HepG2 (cell line): ENCODE results near the gene BCAS3. TPM values are rescaled to one million over a fixed set of nuclear protein-coding genes. Genes with fewer than 3 reads are reported as not detected.

Experiments used
- CREM ChIP-seq, 2 experiments: sonication (generic) in 1 of 2; formaldehyde crosslinking in 1 of 2; IDR thresholded peaks; 2 replicates each; pipeline versions ENCODE4 v1.4.0 to v1.6.1; 2016 to 2020; ENCODE audit warnings: antibody characterized with exemption in 1 of 2, mild to moderate bottlenecking in 1 of 2, missing genetic modification reagents in 1 of 2
- HNF4A ChIP-seq: sonication (generic); formaldehyde crosslinking; IDR thresholded peaks from 2 replicates; pipeline ENCODE4 v1.4.0; 2020; ENCODE audit warnings: missing genetic modification reagents
- JDP2 ChIP-seq: sonication (generic); formaldehyde crosslinking; IDR thresholded peaks from 2 replicates; pipeline ENCODE4 v1.8.1; 2022; ENCODE audit warnings: missing genetic modification reagents, borderline replicate concordance
- JUNB ChIP-seq: sonication (generic); formaldehyde crosslinking; IDR thresholded peaks from 2 replicates; pipeline ENCODE4 v1.8.0; 2022; ENCODE audit warnings: missing genetic modification reagents, mild to moderate bottlenecking, borderline replicate concordance
- KDM1A ChIP-seq: IDR thresholded peaks from 2 replicates; pipeline ENCODE4 v1.6.1; 2016; ENCODE audit warnings: missing compliant biosample characterization
- NCOA1 ChIP-seq: sonication (generic); formaldehyde crosslinking; IDR thresholded peaks from 2 replicates; pipeline ENCODE4 v1.9.0; 2021; ENCODE audit warnings: missing genetic modification reagents
- NPAS2 ChIP-seq: sonication (generic); formaldehyde crosslinking; IDR thresholded peaks from 2 replicates; pipeline ENCODE4 v1.8.0; 2022; ENCODE audit warnings: mild to moderate bottlenecking, missing genetic modification reagents, borderline replicate concordance
- RNF2 ChIP-seq: fragments of 450-650 bp; conservative IDR thresholded peaks from 2 replicates; pipeline ENCODE4 v1.6.1; 2016; ENCODE audit warnings: low read depth
- SPEN ChIP-seq: sonication (generic); formaldehyde crosslinking; IDR thresholded peaks from 2 replicates; pipeline ENCODE4 v1.5.1; 2020; ENCODE audit warnings: low read depth, mild to moderate bottlenecking, missing genetic modification reagents
- STAG1 ChIP-seq: sonication (generic); formaldehyde crosslinking; IDR thresholded peaks from 2 replicates; pipeline ENCODE4 v1.4.0; 2020; ENCODE audit warnings: missing genetic modification reagents
- TAF1 ChIP-seq: sonication (generic); formaldehyde crosslinking; IDR thresholded peaks from 2 replicates; pipeline ENCODE4 v1.4.0; 2020; ENCODE audit warnings: missing genetic modification reagents
- YEATS2 ChIP-seq: sonication (generic); formaldehyde crosslinking; IDR thresholded peaks from 2 replicates; pipeline ENCODE4 v1.4.0; 2020; ENCODE audit warnings: missing genetic modification reagents, borderline replicate concordance
- ZFYVE20 ChIP-seq: sonication (generic); formaldehyde crosslinking; IDR thresholded peaks from 2 replicates; pipeline ENCODE4 v1.8.0; 2023; ENCODE audit warnings: low read depth, mild to moderate bottlenecking, moderate library complexity, missing genetic modification reagents, borderline replicate concordance
- ZKSCAN5 ChIP-seq: sonication (generic); formaldehyde crosslinking; IDR thresholded peaks from 2 replicates; pipeline ENCODE4 v1.5.1; 2020; ENCODE audit warnings: mild to moderate bottlenecking, missing genetic modification reagents
- ZNF382 ChIP-seq: sonication (generic); formaldehyde crosslinking; IDR thresholded peaks from 2 replicates; pipeline ENCODE4 v1.5.0; 2020; ENCODE audit warnings: missing genetic modification reagents, mild to moderate bottlenecking, borderline replicate concordance
- ZNF558 ChIP-seq: sonication (generic); formaldehyde crosslinking; IDR thresholded peaks from 2 replicates; pipeline ENCODE4 v1.9.0; 2022; ENCODE audit warnings: mild to moderate bottlenecking, missing genetic modification reagents, borderline replicate concordance
- ZNF607 ChIP-seq: sonication (generic); formaldehyde crosslinking; IDR thresholded peaks from 2 replicates; pipeline ENCODE4 v1.5.1; 2020; ENCODE audit warnings: missing genetic modification reagents, mild to moderate bottlenecking, borderline replicate concordance
- ZNF737 ChIP-seq: sonication (generic); formaldehyde crosslinking; IDR thresholded peaks from 2 replicates; pipeline ENCODE4 v1.5.0; 2020; ENCODE audit warnings: missing genetic modification reagents, mild to moderate bottlenecking, borderline replicate concordance
- ZNF747 ChIP-seq: sonication (generic); formaldehyde crosslinking; IDR thresholded peaks from 2 replicates; pipeline ENCODE4 v1.8.1; 2023; ENCODE audit warnings: missing genetic modification reagents, mild to moderate bottlenecking, borderline replicate concordance
- polyA plus RNA-seq, 8 experiments: library from polyadenylated mRNA; depleted of rRNA in 3 of 8; stranded (reverse) in 7 of 8; unstranded in 1 of 8; fragments of >200 nt; fragmentation: Illumina TruSeq in 4 of 8; extraction: Trizol in 4 of 8; gene quantifications; 2 replicates each; pipeline versions ENCODE4 v1.2.1 to v1.2.3, GENCODE V29; 2011 to 2016; ENCODE audit warnings: low read depth in 4 of 8, missing spikeins in 1 of 8, mixed read lengths in 1 of 8; ENCODE audit not compliant: insufficient read depth in 1 of 8
- total RNA-seq, 5 experiments: library from RNA; depleted of rRNA; stranded (reverse); fragments of >200 nt; fragmentation: Illumina TruSeq; extraction: Trizol; gene quantifications; 2 replicates each; pipeline ENCODE4 v1.2.3, GENCODE V29; 2016; ENCODE audit warnings: low read depth in 1 of 5
- TF ChIP-seq, protein P1 (sequence below): sonication (generic); formaldehyde crosslinking; IDR thresholded peaks from 2 replicates; pipeline ENCODE4 v1.5.1; 2020; ENCODE audit warnings: mild to moderate bottlenecking, moderate library complexity, missing genetic modification reagents
- TF ChIP-seq, protein P2 (sequence below): sonication (generic); formaldehyde crosslinking; IDR thresholded peaks from 2 replicates; pipeline ENCODE4 v1.4.0; 2020; ENCODE audit warnings: mild to moderate bottlenecking, missing genetic modification reagents
- TF ChIP-seq, protein P3 (sequence below): sonication (generic); formaldehyde crosslinking; IDR thresholded peaks from 2 replicates; pipeline ENCODE4 v1.4.0; 2020; ENCODE audit warnings: missing genetic modification reagents
- TF ChIP-seq, protein P4 (sequence below): sonication (generic); formaldehyde crosslinking; IDR thresholded peaks from 2 replicates; pipeline ENCODE4 v1.4.0; 2020; ENCODE audit warnings: missing genetic modification reagents

BCAS3 gene
- total and polyA plus RNA-seq, 2 of the 13 experiments (the other 11 are each of a cell fraction or from before 2014, with no cell fraction given), result 10.7 to 11.2 TPM

DNA sequence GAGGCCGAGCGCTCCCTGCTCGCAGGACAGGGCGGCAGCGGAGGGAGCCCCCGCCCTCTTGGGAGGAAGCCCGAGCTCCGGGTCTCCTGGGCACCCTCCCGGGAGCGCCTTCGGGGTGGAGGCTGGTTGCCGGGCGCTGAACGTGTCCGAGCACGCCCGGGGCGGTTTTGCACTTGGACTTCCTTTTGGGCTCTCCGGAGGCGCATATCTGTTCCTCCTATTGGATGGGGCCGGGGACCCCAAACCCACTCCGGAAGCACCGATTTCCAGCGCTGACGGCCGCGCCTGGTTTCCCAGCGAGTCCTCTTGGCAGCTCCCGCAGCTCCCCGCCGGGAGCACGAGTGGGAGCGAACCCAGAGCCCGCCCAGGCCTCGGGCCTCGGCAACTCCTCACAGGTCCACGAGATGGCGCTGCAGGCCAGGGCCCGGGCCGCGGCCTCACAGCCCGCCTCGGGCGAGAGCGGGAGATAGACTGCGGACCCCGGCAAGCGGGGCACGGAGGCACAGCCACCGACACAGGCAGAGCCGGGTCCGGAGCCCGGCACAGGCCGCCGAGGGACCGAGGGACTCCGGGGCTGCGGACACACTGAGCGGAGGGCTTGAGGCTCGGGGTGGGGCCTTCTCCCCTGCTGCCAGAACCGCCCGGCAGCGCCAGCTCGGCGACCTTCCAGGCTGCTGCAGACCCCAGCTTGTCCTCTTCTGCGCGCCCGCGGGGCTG lies 734.6 kb downstream of the BCAS3 start (continued):
- TF ChIP-seq, protein P1, sequence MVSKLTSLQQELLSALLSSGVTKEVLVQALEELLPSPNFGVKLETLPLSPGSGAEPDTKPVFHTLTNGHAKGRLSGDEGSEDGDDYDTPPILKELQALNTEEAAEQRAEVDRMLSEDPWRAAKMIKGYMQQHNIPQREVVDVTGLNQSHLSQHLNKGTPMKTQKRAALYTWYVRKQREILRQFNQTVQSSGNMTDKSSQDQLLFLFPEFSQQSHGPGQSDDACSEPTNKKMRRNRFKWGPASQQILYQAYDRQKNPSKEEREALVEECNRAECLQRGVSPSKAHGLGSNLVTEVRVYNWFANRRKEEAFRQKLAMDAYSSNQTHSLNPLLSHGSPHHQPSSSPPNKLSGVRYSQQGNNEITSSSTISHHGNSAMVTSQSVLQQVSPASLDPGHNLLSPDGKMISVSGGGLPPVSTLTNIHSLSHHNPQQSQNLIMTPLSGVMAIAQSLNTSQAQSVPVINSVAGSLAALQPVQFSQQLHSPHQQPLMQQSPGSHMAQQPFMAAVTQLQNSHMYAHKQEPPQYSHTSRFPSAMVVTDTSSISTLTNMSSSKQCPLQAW (CRISPR knock-in tag), result peak; percentile 79
- TF ChIP-seq ZNF737 (CRISPR knock-in tag) (no peak), CREM (IDR thresholded peaks at IDR 0.05) (no peak), CREM (CRISPR knock-in tag; IDR thresholded peaks at IDR 0.05) (no peak), ZKSCAN5 (CRISPR knock-in tag) (0 out of 2 replicates have a peak, but pooled peaks have one; percentile 35), RNF2 (peak; percentile 89), STAG1 (CRISPR knock-in tag) (peak; percentile 100), ZNF382 (no peak), JDP2 (CRISPR knock-in tag) (no peak), YEATS2 (CRISPR knock-in tag) (peak; percentile 68), SPEN (CRISPR knock-in tag) (peak; percentile 79), NPAS2 (CRISPR knock-in tag) (no peak), KDM1A (CRISPR knock-in tag) (peak; percentile 9; the same call in 1 of the 2 replicates), TAF1 (CRISPR knock-in tag) (peak; percentile 67; the same call in 1 of the 2 replicates), JUNB (CRISPR knock-in tag) (no peak), NCOA1 (CRISPR knock-in tag) (no peak), ZNF747 (peak; percentile 91), ZNF558 (CRISPR knock-in tag) (no peak; the same call in 1 of the 2 replicates), HNF4A (CRISPR knock-in tag) (peak; percentile 38; the same call in 1 of the 2 replicates), ZNF607 (CRISPR knock-in tag) (peak; percentile 70; the same call in 1 of the 2 replicates), ZFYVE20 (CRISPR knock-in tag) (no peak)
- TF ChIP-seq, protein P2, sequence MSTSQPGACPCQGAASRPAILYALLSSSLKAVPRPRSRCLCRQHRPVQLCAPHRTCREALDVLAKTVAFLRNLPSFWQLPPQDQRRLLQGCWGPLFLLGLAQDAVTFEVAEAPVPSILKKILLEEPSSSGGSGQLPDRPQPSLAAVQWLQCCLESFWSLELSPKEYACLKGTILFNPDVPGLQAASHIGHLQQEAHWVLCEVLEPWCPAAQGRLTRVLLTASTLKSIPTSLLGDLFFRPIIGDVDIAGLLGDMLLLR, result no peak
- TF ChIP-seq, protein P3, sequence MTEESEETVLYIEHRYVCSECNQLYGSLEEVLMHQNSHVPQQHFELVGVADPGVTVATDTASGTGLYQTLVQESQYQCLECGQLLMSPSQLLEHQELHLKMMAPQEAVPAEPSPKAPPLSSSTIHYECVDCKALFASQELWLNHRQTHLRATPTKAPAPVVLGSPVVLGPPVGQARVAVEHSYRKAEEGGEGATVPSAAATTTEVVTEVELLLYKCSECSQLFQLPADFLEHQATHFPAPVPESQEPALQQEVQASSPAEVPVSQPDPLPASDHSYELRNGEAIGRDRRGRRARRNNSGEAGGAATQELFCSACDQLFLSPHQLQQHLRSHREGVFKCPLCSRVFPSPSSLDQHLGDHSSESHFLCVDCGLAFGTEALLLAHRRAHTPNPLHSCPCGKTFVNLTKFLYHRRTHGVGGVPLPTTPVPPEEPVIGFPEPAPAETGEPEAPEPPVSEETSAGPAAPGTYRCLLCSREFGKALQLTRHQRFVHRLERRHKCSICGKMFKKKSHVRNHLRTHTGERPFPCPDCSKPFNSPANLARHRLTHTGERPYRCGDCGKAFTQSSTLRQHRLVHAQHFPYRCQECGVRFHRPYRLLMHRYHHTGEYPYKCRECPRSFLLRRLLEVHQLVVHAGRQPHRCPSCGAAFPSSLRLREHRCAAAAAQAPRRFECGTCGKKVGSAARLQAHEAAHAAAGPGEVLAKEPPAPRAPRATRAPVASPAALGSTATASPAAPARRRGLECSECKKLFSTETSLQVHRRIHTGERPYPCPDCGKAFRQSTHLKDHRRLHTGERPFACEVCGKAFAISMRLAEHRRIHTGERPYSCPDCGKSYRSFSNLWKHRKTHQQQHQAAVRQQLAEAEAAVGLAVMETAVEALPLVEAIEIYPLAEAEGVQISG, result peak; percentile 81; the same call in 1 of the 2 replicates
- TF ChIP-seq, protein P4, sequence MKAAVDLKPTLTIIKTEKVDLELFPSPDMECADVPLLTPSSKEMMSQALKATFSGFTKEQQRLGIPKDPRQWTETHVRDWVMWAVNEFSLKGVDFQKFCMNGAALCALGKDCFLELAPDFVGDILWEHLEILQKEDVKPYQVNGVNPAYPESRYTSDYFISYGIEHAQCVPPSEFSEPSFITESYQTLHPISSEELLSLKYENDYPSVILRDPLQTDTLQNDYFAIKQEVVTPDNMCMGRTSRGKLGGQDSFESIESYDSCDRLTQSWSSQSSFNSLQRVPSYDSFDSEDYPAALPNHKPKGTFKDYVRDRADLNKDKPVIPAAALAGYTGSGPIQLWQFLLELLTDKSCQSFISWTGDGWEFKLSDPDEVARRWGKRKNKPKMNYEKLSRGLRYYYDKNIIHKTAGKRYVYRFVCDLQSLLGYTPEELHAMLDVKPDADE, result no peak
